Transverse colon (tissue), 4 donors: ENCODE measurements around the gene ZNF445. TPM values are rescaled to one million over a fixed set of nuclear protein-coding genes. Genes with fewer than 3 reads are reported as not detected.

Experiments
- total RNA-seq, 4 donors: library from RNA; depleted of rRNA; stranded (reverse); fragments of >200 nt; gene quantifications; one replicate each; pipeline ENCODE4 v1.1.0, GENCODE V29; 2016

The ZNF445 gene
- total RNA-seq, 4 donors from 2014 or later = 6.8 to 12.7 (median 8.6) TPM

Other genes starting within 250 kb of the ZNF445 start
- gene TOPAZ1, start 235.8 kb downstream of the ZNF445 start, total RNA-seq = not detected
- 10 to 100 TPM in 3 of 4 donors, 1 to 10 TPM in 1; 2.2 to 19.5 (median 14.6) TPM for gene TCAIM, start 138.9 kb downstream of the ZNF445 start, total RNA-seq
- gene ZKSCAN7, start 77.5 kb upstream of the ZNF445 start, total RNA-seq = 1 to 10 TPM in 2 of 4 donors, under 1 TPM in 2; 0.37 to 3.2 (median 1.0) TPM
- gene ZNF660, start 107.3 kb upstream of the ZNF445 start, total RNA-seq = 1 to 10 TPM in 1 of 4 donors, under 1 TPM in 2, not detected in 1; 0.55 to 2.2 (median 0.79) TPM
- gene ZNF197, start 147.4 kb upstream of the ZNF445 start, total RNA-seq = 10 to 100 TPM in 3 of 4 donors, 1 to 10 TPM in 1; 8.2 to 19.8 (median 12.4) TPM
- gene ZNF35, start 171.1 kb upstream of the ZNF445 start, total RNA-seq = 1 to 10 TPM in 2 of 4 donors, under 1 TPM in 1, not detected in 1; 1.00 to 6.8 (median 5.9) TPM
- gene ZNF502, start 235.0 kb upstream of the ZNF445 start, total RNA-seq = 10 to 100 TPM in 1 of 4 donors, 1 to 10 TPM in 3; 1.4 to 13.7 (median 4.7) TPM